Epithelial cell of prostate (primary cell): ENCODE measurements around the gene PTGDR.

Source experiments
- DNase-seq: peaks from one replicate; pipeline ENCODE4 v3.0.0-alpha.2; 2011; ENCODE audit warnings: low read depth, low spot score
- H3K27ac ChIP-seq: fragments of 450-650 bp; 2 replicates; pipeline ENCODE4 v1.5.1; 2017; ENCODE audit warnings: mild to moderate bottlenecking

PTGDR gene, protein sequence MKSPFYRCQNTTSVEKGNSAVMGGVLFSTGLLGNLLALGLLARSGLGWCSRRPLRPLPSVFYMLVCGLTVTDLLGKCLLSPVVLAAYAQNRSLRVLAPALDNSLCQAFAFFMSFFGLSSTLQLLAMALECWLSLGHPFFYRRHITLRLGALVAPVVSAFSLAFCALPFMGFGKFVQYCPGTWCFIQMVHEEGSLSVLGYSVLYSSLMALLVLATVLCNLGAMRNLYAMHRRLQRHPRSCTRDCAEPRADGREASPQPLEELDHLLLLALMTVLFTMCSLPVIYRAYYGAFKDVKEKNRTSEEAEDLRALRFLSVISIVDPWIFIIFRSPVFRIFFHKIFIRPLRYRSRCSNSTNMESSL

DNA sequence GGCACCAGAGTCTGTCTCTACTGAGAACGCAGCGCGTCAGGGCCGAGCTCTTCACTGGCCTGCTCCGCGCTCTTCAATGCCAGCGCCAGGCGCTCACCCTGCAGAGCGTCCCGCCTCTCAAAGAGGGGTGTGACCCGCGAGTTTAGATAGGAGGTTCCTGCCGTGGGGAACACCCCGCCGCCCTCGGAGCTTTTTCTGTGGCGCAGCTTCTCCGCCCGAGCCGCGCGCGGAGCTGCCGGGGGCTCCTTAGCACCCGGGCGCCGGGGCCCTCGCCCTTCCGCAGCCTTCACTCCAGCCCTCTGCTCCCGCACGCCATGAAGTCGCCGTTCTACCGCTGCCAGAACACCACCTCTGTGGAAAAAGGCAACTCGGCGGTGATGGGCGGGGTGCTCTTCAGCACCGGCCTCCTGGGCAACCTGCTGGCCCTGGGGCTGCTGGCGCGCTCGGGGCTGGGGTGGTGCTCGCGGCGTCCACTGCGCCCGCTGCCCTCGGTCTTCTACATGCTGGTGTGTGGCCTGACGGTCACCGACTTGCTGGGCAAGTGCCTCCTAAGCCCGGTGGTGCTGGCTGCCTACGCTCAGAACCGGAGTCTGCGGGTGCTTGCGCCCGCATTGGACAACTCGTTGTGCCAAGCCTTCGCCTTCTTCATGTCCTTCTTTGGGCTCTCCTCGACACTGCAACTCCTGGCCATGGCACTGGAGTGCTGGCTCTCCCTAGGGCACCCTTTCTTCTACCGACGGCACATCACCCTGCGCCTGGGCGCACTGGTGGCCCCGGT lies at the start of gene PTGDR:
TSS of gene PTGDR (plus strand) at position 198 of the 778 bp plus-strand sequence. CDS start at position 315, 117 bp downstream.
- DNase-seq = no peak
- H3K27ac ChIP-seq = no peak within 1 kb of the TSS

DNA sequence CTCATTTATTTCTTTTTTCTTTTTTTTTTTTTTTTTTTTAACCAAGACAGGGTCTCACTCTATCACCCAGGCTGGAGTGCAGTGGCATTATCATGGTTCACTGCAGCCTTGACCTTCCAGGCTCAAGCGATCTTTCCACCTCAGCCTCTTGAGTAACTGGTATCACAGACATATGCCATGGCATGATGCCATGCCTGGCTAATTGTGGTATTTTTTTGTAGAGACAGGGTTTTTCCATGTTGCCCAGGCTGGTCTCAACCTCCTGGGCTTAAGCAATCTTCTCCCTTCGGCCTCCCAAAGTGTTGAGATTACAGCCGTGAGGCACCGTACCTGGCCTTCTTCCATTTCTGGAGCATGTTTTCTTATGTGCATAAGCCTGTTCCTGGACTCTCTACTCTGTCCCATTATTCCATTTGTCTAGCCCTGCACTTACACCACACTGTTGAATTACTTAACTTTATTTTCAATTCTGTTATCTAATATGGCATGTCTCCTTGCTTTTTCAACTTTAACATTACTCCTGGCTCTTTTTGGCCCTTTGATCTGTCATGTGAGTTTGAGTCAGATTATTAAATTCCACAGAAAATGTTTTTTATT lies 47.9 kb upstream of the PTGDR start:
- no peak overlapping the region for H3K27ac ChIP-seq
- no peak for DNase-seq

DNA sequence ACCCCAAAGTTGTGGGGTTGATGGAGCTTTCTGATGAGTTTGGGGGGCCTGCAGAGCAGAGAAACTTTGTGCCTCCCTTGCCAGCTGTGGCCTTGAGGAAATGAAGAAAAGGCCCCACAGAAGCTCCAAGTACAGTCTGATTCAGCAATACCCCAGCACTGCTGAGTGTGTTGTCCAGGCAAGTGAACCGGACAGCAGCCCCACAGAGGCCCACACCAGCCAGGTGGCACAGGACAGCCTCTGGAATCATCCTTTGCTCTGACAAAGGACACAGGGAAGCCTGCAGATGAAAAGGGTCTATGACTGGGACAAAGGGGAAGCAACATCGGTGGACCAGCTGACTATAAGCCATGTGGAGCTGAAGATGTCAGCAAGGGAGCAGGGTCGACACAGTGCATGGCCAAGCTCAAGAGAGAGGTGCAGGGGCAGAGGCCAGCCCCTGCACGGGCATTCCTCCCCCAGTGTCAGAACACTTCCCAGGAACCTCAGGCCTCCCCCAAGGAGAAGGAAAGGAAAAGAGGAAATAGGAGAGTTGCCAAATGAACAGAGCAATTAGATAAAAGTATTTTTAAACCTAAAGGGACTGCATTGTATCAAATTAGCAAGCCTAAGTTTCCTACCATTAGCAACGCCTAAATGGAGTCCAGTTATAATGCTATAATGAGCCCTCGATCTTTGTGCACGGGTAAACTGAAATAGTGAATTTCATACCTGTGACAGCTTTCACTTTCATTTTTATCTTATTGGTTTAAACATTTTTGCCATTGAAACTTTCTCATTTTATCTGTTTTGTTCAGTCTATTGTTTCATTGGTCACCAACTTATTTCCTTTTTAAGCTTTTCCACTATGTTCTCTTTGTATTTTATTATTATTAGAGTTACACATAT lies 46.3 kb upstream of the PTGDR start:
- no peak for DNase-seq
- no peak overlapping the region for H3K27ac ChIP-seq

DNA sequence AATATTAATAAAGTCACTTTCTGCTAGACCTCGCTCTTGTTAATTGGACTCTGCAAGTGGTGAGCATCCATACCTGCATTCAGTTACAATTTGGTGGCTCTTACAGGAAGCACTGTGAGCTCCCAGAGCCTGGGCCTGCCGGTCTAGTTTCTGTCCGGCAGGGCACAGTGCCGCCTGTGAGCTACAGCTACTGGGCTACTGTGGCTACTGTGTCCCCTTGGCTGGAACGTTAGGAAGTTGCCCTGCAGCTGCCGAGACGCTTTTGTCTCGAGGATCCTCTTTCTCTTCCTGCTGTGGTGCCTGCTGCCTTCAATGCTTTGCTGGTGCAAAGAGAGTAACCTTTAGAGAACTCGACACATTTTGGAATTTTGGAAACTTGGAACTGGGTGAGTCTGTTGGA lies 44.6 kb upstream of the PTGDR start:
- DNase-seq = no peak
- H3K27ac ChIP-seq = no peak overlapping the region

DNA sequence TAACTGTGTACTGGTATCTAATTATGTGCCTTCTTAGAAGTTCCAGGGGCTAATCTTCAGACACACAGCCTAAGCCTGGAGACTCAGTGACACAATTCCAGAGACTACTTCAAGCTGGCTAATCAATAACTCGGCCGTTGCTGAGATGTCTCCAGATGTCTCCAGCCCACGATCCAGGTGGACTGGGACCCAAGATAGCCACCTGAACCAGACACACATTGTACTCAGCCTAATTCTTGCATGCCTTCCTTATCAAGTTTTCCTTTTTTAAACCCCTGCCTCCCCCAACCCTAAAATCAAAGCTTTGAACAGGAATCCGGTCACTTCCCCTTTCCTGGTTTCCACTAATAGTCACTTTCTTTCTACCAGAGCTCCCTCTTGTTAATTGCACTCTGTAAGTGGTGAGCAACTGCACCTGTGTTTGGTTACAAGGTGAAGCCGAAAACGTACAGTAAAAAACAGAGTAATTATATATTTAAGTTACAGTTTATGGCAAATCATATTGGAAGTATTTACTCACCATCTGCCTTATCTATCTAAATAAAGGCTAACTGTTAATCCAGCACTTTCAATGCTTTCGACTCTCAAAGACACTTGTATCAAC lies 39.8 kb upstream of the PTGDR start:
- no peak overlapping the region for H3K27ac ChIP-seq
- DNase-seq = no peak

DNA sequence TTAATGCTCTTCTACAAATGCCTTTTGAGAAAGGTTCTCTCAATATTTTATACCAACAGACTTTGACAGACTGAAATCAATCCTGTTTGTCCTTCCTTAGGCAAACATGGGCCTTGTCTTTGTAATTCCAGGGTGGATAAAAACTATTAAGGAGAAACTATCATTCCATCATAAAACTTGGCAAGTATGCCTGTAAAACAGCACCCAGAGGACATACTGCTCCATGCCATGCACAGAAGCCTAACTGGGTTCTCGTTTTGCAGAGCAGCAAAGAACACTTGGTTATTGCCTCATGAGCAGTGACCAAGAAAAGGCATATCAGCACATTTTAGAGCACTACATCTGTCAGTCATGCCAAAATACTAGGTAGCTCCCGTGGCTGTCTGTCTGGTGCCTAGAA lies 33.8 kb upstream of the PTGDR start:
- H3K27ac ChIP-seq = no peak overlapping the region
- no peak for DNase-seq

DNA sequence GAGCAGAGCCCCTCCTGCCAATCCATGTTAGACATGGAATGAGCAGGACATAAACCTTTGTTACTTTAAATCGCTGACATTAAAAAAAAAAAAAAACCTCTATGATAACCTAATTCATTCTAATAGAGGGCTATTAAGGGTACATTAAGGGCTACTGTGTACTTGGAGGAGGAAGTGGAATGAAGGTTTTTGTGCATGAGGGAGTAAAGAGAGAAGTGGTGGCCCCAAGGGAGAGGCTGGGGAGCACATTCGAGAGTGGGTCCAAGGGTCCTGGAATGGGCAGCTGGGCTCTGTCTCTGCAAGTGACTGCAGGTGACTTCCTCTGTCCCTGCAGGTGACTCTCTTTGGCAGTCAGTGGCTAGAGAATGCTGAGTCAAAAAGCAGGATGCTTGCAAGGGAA lies 32.1 kb upstream of the PTGDR start:
- H3K27ac ChIP-seq = no peak overlapping the region
- DNase-seq = no peak

DNA sequence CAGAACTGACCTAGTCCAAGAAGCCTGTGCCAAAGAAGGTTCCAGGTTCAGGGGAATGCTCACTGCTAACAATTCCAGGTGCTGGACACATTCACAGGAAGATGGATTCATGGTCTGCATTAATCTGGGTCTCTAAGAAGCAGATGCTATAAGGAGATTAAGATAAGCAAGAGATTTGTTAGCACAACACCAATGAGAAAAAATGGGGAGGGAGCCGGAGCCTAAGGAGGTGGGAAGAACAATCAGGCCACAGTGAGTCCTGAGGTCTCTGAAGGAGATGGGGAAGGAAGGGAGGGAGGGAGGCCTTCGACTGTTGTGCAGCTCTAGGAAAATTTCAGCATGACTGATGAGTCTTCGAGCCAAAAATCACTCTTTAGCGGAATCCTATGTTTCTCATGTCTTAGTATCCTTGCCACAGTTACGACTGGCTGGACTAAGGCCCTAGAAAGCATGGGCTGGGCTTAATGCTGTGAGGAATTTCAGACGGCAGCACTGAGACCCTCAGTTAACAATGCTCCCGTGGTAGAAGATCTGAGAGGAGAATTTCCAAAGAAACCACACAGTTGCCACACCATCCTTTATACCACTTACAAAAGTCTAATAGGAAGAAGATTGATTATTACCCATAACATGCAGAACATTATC lies 31.5 kb upstream of the PTGDR start:
- DNase-seq = no peak
- H3K27ac ChIP-seq = no peak overlapping the region

DNA sequence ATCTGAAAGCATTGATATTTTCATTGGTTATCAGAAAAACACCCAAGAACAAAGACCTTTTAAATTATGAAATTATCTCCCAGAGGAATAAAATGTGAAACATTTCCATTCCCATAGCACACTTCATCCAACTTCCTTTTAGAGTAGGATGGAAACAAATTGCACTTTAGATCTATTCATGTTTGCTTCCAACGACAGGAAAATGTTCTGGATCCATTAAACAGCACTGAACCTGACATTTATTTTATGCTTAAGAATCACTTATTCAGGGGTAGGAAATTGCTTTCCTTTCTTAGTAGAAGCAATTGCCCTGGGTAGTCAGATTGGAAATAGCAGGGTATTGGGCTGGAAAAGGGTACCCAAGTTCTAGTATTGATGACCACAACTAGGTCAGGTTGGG lies 28.8 kb upstream of the PTGDR start:
- H3K27ac ChIP-seq = no peak overlapping the region
- DNase-seq = no peak

DNA sequence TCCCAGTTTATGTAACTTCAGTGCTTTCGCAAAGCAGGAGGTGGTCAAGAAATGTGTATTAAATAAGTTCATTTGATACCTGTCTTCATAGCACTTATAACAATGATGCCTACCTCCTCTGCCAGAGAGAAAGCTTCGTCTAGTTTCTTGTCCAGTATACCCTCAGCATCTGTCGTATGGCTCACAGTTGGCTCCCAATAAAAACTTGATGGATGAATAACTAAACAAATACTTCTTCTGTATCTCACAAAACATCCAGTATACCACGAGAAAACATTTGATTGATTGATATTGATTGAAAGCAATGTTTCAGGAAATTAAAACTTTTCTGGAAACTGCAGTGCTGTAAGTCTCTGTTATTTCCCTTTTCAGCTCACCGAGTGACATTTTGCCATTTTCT lies 26.9 kb upstream of the PTGDR start:
- no peak overlapping the region for H3K27ac ChIP-seq
- no peak for DNase-seq

DNA sequence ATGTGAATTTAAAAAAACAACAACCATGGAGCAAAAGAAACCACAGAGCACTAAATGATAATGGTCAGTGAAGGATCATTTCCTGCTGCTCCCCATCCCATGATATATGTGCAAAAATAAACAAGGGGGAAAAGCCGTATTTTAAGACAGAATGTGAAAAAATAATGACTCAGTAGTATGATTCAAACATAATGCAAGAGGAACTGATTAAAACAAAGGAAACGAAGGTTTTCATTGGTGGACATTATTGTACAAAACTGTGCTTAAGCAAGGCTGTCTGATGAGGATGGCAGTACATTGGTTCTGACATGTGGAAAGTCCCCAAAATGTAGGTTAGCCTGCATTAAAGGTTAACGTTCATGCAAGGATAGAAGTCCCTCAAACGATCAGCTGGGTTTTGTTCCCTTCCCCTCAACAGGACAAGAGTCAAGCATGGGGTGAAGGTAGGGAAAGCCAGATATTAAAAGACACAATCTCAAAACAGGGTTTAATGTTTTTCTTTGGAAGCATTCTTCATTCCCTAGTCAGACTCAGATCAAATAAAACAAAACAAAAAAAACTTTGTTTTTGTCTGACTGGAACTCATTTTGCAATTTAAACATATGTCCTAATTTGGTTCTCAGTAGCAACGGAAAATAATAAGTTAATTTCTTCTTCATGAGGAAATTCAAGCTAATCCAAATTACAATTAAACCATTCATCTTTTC lies 26.3 kb upstream of the PTGDR start:
- no peak overlapping the region for H3K27ac ChIP-seq
- DNase-seq = no peak

DNA sequence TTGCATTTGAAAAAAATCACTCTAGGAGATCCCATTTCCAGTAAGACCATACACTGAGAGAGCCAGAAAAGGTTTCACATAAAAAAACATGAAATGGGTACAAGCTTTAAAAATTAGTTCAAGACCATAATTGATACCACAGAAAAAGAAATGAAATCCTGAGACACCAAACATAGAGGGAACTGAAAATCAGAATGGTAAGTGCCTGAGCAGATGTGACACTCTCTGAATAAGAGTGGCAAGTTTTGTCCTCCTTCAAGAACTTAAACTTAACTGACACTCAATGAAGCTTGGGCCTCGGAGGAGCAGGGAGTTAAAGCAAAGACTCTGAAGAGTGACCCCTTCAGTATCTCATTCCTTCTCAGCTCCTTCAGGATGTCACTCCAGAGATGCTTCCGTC lies 23.2 kb upstream of the PTGDR start:
- no peak overlapping the region for H3K27ac ChIP-seq
- no peak for DNase-seq

DNA sequence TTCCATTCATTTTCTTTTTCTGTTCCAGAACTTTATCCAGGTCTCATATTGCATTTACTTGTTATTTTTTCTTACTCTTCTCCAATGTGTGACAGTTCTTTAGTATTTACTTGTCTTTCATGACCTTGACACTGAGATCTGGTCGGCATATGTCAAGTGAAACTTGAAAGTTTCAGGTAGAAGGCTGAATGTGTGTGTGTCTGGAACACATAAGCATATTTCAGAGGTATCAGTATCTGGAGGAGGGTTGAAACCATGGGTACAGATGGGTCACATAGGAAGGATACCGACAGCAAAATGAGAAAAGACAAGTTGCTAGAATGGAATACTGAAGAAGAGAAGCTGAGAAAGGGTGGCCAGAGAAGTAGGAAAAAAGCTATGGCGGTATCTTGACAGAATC lies 22.5 kb upstream of the PTGDR start:
- no peak for DNase-seq
- H3K27ac ChIP-seq = no peak overlapping the region

DNA sequence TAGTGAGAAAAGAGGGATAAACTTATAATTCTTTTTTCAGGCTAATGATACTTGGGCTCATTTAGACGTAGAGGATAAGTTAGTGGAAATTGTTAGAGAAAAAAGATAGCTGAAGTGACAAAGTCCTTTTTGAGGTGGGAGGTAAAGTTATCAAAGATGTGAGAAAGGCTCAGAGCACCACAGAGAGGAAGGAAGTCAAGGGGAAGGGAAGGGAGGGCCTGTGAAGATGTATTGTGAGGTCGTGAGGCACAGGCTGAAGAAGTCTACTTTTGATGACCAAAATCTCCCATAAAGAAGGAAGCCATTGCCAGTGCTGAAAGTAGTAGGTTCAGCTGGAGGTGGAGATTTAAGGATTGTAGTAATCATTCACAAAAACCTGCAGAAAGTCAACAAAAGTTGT lies 19.4 kb upstream of the PTGDR start:
- no peak for DNase-seq
- H3K27ac ChIP-seq = no peak overlapping the region

DNA sequence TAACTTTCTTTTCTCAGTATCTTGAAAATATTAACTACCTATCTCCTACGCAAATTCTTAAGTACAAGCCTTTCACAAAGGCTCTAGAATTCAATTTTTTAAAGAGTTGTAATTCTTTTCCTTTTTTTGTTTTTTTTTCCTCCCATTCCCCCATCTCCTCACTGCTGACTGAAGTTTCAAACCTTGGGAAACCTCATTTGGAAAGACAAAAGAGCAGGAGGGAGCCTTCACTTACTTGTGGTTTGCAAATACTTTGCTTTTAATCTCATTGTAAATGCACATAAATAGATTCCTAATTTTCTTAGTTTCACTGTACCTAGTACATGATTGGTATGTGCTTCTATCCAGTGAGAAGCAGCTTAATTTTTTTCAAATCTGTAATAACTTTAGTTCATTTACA lies 15.8 kb upstream of the PTGDR start:
- H3K27ac ChIP-seq = no peak overlapping the region
- DNase-seq = no peak

DNA sequence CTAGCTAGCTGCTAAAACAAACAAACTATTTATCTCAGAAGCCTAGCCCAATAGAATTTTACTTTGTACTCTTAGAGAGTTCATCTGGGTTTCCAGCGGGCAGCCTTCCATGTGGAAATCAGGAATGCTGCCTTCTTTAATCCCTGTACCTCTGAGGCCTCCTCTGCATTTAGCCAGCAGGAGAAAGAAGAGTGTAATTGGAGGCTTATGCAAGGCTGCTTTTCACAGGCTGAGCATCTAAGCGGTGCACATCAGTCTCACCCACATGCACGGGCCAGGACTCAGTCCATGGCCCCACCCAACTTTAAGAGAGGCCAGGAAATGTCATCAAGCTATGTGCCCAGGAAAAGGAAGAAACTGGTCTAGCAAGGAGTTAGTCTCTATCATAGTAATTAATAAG lies 14.0 kb upstream of the PTGDR start:
- no peak overlapping the region for H3K27ac ChIP-seq

DNA sequence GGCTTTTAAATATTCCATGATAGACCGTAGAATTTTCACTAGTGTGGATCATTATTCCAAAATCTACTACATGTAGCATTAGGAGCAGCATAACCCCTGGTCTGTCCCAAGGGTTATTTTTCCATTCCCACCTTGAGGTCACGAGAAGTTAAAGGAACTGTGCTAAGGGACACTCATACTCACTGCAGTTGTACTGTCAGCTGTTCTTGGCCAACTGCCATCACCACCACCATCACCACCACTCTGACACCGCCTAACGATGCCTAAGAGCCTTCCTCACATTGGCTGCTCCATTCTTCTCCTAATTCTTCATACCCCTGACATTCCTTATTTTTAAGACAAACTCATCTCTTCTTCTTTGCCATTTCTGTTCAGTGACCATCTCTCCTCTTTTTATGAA lies 13.4 kb upstream of the PTGDR start:
- no peak overlapping the region for H3K27ac ChIP-seq
- no peak for DNase-seq

More for the DNA sequence above, 14.0 kb upstream of the PTGDR start:
- no peak for DNase-seq

DNA sequence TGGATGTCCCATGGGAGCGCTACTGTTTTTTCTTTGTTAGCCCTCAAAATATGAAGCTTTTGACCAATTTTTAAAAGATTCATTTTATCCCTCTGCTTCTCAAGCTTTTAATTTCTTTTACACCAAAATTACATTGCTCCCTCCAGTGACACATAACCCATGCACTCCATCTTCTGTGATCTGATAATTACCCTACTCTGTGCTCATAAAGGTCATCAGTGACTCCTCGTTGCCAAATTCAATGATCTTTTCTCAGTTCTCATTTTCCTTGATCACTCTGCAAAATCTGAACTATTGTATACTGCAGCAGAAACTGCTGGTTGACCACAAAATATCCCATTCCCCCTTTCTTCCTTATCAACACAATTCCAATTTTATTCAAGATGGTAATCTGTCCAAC lies 8.7 kb upstream of the PTGDR start:
- DNase-seq = no peak
- H3K27ac ChIP-seq = no peak overlapping the region

DNA sequence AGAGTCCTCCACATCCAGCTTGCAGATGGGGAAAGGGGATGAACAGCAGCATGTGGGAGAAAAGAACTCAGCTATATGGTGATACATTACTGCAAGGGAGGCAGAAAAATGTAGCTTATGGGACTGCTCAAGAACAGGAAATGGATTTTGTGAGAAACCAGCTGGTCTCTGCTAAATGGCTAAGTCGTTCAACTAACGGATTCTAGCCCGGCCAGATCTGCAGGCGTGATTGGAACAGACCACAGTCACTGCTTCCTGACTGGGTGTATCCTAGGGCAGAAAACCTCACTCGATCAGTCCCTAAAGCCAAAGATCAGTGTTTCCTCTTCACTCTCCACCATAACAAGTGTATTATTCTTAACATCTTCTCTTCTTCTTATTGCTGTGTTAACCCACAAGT lies 8.1 kb upstream of the PTGDR start:
- no peak overlapping the region for H3K27ac ChIP-seq
- no peak for DNase-seq
